Astrocyte (in vitro differentiated cells and primary cell): ENCODE results near the gene ZCCHC2. TPM values are rescaled to one million over a fixed set of nuclear protein-coding genes. Genes with fewer than 3 reads are reported as not detected.

Source experiments
- DNase-seq: peaks from one replicate; pipeline ENCODE4 v3.0.0-alpha.2; 2010; ENCODE audit warnings: low read depth
- FAIRE-seq: peaks from 2 replicates; lab custom pipeline; 2011; peaks lifted over from hg19 to GRCh38; lab: Jason Lieb, UNC
- H2AFZ ChIP-seq: 2 replicates; pipeline ENCODE4 v1.6.0; 2012; ENCODE audit warnings: low read depth, low read length, inconsistent platforms
- H3K27ac ChIP-seq: 2 replicates; pipeline ENCODE4 v1.5.1; 2011; ENCODE audit warnings: low read depth, low read length, inconsistent platforms
- H3K27me3 ChIP-seq: 2 replicates; pipeline ENCODE4 v1.6.0; 2011; ENCODE audit warnings: low read length, inconsistent platforms; ENCODE audit not compliant: insufficient read depth
- H3K36me3 ChIP-seq: 2 replicates; pipeline ENCODE4 v1.5.1; 2011; ENCODE audit warnings: low read length, inconsistent platforms; ENCODE audit not compliant: insufficient read depth
- H3K4me1 ChIP-seq: 2 replicates; pipeline ENCODE4 v1.5.1; 2011; ENCODE audit warnings: low read length, inconsistent platforms; ENCODE audit not compliant: insufficient read depth
- H3K4me2 ChIP-seq: 2 replicates; pipeline ENCODE4 v1.6.0; 2012; ENCODE audit warnings: low read length, inconsistent platforms
- H3K4me3 ChIP-seq: 2 replicates; pipeline ENCODE4 v1.5.1; 2011; ENCODE audit warnings: low read depth, mild to moderate bottlenecking, low read length, inconsistent platforms; ENCODE audit not compliant: insufficient read depth
- H3K79me2 ChIP-seq: 2 replicates; pipeline ENCODE4 v1.6.0; 2012; ENCODE audit warnings: mild to moderate bottlenecking, low read length, inconsistent platforms; ENCODE audit not compliant: insufficient read depth
- H3K9ac ChIP-seq: 2 replicates; pipeline ENCODE4 v1.6.0; 2012; ENCODE audit warnings: mild to moderate bottlenecking, low read length, inconsistent platforms
- H3K9me3 ChIP-seq: 2 replicates; pipeline ENCODE4 v1.5.1; 2012; ENCODE audit warnings: low read depth, mild to moderate bottlenecking, low read length, inconsistent platforms; ENCODE audit not compliant: insufficient read depth
- H4K20me1 ChIP-seq: 2 replicates; pipeline ENCODE4 v1.6.0; 2012; ENCODE audit warnings: low read length, inconsistent platforms; ENCODE audit not compliant: insufficient read depth
- H3K27ac Mint-ChIP-seq: one replicate; pipeline ENCODE4 v1.8.0; 2021; ENCODE audit warnings: mild to moderate bottlenecking, mixed read lengths; ENCODE audit not compliant: unreplicated experiment
- H3K27me3 Mint-ChIP-seq: one replicate; pipeline ENCODE4 v1.8.0; 2021; ENCODE audit warnings: low read depth, mixed read lengths; ENCODE audit not compliant: unreplicated experiment
- H3K36me3 Mint-ChIP-seq: one replicate; pipeline ENCODE4 v1.8.0; 2021; ENCODE audit warnings: low read depth, mixed read lengths; ENCODE audit not compliant: unreplicated experiment
- H3K4me1 Mint-ChIP-seq: one replicate; pipeline ENCODE4 v1.8.0; 2021; ENCODE audit warnings: low read depth, mixed read lengths; ENCODE audit not compliant: unreplicated experiment
- H3K4me3 Mint-ChIP-seq: one replicate; pipeline ENCODE4 v1.8.0; 2021; ENCODE audit warnings: mild to moderate bottlenecking, moderate library complexity, mixed read lengths; ENCODE audit not compliant: unreplicated experiment
- H3K9me3 Mint-ChIP-seq: one replicate; pipeline ENCODE4 v1.8.0; 2021; ENCODE audit warnings: mild to moderate bottlenecking, mixed read lengths; ENCODE audit not compliant: unreplicated experiment
- CTCF ChIP-seq: IDR thresholded peaks from 2 replicates; pipeline ENCODE4 v1.5.1; 2011; ENCODE audit warnings: low read depth, mild to moderate bottlenecking, inconsistent platforms, low read length, moderate library complexity; ENCODE audit not compliant: insufficient read depth
- EZH2 ChIP-seq: IDR thresholded peaks from 2 replicates; pipeline ENCODE4 v1.6.1; 2012; ENCODE audit warnings: mild to moderate bottlenecking, low read length, inconsistent platforms; ENCODE audit not compliant: insufficient read depth
- total RNA-seq: library from RNA; stranded (reverse); gene quantifications from 2 replicates; pipeline ENCODE4 v1.2.1, GENCODE V29; 2021

ZCCHC2 gene
- total RNA-seq, 1 donor from 2014 or later = 14.8 TPM

GRCh38 chr18:62523631-62524439 is 1.0 kb downstream of the ZCCHC2 start:
- no peaks in the 10 kb centered on the region for H3K27me3 Mint-ChIP-seq
- H3K27ac Mint-ChIP-seq = no peak overlapping the region
- Histone ChIP-seq H3K27me3 (peaks cover 2% of the 10 kb centered on the region), H2AFZ (peak overlapping the region; percentile 68), H3K36me3 (no peaks in the 10 kb centered on the region), H3K9me3 (no peaks in the 10 kb centered on the region), H3K79me2 (peaks cover 23% of the 10 kb centered on the region), H3K4me2 (peak overlapping the region; percentile 84), H3K4me1 (peaks cover 12% of the 10 kb centered on the region), H4K20me1 (peaks cover 7% of the 10 kb centered on the region), H3K9ac (peak overlapping the region; percentile 77), H3K4me3 (peak overlapping the region; percentile 84), H3K27ac (peak overlapping the region; percentile 23)
- peak overlapping the region; percentile 96 for H3K4me3 Mint-ChIP-seq
- no peaks in the 10 kb centered on the region for H3K36me3 Mint-ChIP-seq
- TF ChIP-seq CTCF (no peak), EZH2 (no peak)
- DNase-seq (peak; percentile 56), FAIRE-seq (no peak)
- no peaks in the 10 kb centered on the region for H3K9me3 Mint-ChIP-seq
- H3K4me1 Mint-ChIP-seq = peaks cover 14% of the 10 kb centered on the region

GRCh38 chr18:62524440-62525200 is 1.8 kb downstream of the ZCCHC2 start:
- H3K9me3 ChIP-seq = no peaks in the 10 kb centered on the region
- H4K20me1 ChIP-seq = peaks cover 7% of the 10 kb centered on the region
- peak overlapping the region; percentile 84 for H3K4me2 ChIP-seq
- H3K9me3 Mint-ChIP-seq = no peaks in the 10 kb centered on the region
- peaks cover 16% of the 10 kb centered on the region for H3K4me1 Mint-ChIP-seq
- H3K36me3 ChIP-seq = no peaks in the 10 kb centered on the region
- H3K27ac ChIP-seq = peak overlapping the region; percentile 27
- TF ChIP-seq EZH2 (no peak), CTCF (no peak)
- peaks cover 2% of the 10 kb centered on the region for H3K27me3 ChIP-seq
- FAIRE-seq = no peak
- peak overlapping the region; percentile 96 for H3K4me3 Mint-ChIP-seq
- peaks cover 12% of the 10 kb centered on the region for H3K4me1 ChIP-seq
- peak overlapping the region; percentile 73 for H3K27ac Mint-ChIP-seq
- peaks cover 26% of the 10 kb centered on the region for H3K79me2 ChIP-seq
- peak overlapping the region; percentile 68 for H2AFZ ChIP-seq
- H3K36me3 Mint-ChIP-seq = no peaks in the 10 kb centered on the region
- DNase-seq = peak; percentile 37
- H3K9ac ChIP-seq = peak overlapping the region; percentile 77
- peak overlapping the region; percentile 84 for H3K4me3 ChIP-seq
- H3K27me3 Mint-ChIP-seq = no peaks in the 10 kb centered on the region
